ENCODE measurements around the gene EPC1. TPM values are rescaled to one million over a fixed set of nuclear protein-coding genes. Genes with fewer than 3 reads are reported as not detected.

The EPC1 gene
- total RNA-seq, 1 experiment from 2014 or later, result 36.6 TPM

DNA sequence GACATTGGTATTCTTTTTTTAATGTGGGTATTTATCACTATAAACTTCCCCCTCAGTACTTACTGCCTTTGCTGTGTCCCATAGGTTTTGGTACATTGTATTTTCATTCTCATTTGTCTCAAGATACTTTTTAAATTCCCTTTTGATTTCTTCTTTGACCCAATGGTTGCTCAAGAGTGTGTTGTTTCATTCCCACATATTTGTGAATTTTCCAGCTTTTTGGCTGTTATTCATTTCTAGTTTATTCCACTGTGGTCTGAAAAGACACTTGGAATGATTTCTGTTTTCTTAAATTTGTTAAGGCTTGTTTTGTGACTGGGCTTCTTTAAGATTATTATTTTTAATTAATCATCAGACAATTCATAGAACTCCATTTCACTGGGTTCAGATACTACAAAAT lies 105.0 kb downstream of the EPC1 start:
- intact Hi-C loops (cut with micrococcal nuclease; ENCODE audit: unreplicated experiment), result no loop called here
- Mint-ChIP-seq H3K36me3 (ENCODE audit: insufficient read depth, unreplicated experiment) (no peaks in the 10 kb centered on the region), H3K4me3 (ENCODE audit: unreplicated experiment) (no peak overlapping the region), H3K27ac (ENCODE audit: unreplicated experiment) (no peak overlapping the region), H3K9me3 (ENCODE audit: unreplicated experiment) (no peaks in the 10 kb centered on the region), H3K27me3 (ENCODE audit: insufficient read depth, unreplicated experiment) (no peaks in the 10 kb centered on the region), H3K4me1 (ENCODE audit: low read depth, unreplicated experiment) (peaks cover 29% of the 10 kb centered on the region)
- H3K36me3 ChIP-seq (ENCODE audit: control insufficient read depth, insufficient read depth, low read length), result no peaks in the 10 kb centered on the region
- H3K27me3 ChIP-seq (replicated peaks; ENCODE audit: control insufficient read depth, insufficient read depth, low read length), result no peaks in the 10 kb centered on the region
- no TSS peak for BruUV-seq (replicated peaks)
- POLR2A ChIA-PET, result no interaction called here
- CTCF ChIA-PET, result no interaction called here
- no peak for DNase-seq
- TF ChIP-seq, protein P1, sequence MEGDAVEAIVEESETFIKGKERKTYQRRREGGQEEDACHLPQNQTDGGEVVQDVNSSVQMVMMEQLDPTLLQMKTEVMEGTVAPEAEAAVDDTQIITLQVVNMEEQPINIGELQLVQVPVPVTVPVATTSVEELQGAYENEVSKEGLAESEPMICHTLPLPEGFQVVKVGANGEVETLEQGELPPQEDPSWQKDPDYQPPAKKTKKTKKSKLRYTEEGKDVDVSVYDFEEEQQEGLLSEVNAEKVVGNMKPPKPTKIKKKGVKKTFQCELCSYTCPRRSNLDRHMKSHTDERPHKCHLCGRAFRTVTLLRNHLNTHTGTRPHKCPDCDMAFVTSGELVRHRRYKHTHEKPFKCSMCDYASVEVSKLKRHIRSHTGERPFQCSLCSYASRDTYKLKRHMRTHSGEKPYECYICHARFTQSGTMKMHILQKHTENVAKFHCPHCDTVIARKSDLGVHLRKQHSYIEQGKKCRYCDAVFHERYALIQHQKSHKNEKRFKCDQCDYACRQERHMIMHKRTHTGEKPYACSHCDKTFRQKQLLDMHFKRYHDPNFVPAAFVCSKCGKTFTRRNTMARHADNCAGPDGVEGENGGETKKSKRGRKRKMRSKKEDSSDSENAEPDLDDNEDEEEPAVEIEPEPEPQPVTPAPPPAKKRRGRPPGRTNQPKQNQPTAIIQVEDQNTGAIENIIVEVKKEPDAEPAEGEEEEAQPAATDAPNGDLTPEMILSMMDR (IDR thresholded peaks at IDR 0.05; ENCODE audit: insufficient read depth in 1 of 2, low read depth in 1 of 2, low read length in 1 of 2, severe bottlenecking in 1 of 2, unreplicated experiment in 1 of 2), result no peak
- H3K9me3 ChIP-seq, result no peaks in the 10 kb centered on the region
- peaks cover 30% of the 10 kb centered on the region for H3K4me1 ChIP-seq
- H3K4me3 ChIP-seq (ENCODE audit: low read depth, low read length), result no peak overlapping the region

DNA sequence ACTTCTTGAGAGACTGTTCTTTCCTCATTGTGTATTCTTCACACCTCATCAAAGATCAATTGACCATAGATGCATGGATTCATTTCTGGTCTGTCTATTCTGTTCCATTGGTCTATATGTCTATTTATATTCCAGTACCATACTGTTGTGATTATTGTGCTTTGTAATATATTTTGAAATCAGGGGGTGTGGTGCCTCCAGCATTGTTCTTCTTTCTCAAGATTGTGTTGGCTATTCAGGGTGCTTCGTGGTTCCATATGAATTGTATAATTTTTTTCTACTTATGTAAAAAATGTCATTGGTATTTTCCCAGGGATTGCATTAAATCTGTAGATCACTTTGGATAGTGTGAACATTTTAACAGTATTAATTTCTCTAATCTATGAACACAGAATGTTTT lies 106.5 kb downstream of the EPC1 start:
- intact Hi-C loops (cut with micrococcal nuclease; ENCODE audit: unreplicated experiment), result no loop called here
- H3K36me3 ChIP-seq (ENCODE audit: control insufficient read depth, insufficient read depth, low read length), result no peaks in the 10 kb centered on the region
- no peak for DNase-seq
- H3K4me3 Mint-ChIP-seq (ENCODE audit: unreplicated experiment), result no peak overlapping the region
- H3K27me3 ChIP-seq (replicated peaks; ENCODE audit: control insufficient read depth, insufficient read depth, low read length), result no peaks in the 10 kb centered on the region
- ChIA-PET POLR2A (no interaction called here), CTCF (no interaction called here)
- TF ChIP-seq, protein P1 (IDR thresholded peaks at IDR 0.05; ENCODE audit: insufficient read depth in 1 of 2, low read depth in 1 of 2, low read length in 1 of 2, severe bottlenecking in 1 of 2, unreplicated experiment in 1 of 2), result no peak
- no peaks in the 10 kb centered on the region for H3K9me3 ChIP-seq
- BruUV-seq (replicated peaks), result no TSS peak
- H3K36me3 Mint-ChIP-seq (ENCODE audit: insufficient read depth, unreplicated experiment), result no peaks in the 10 kb centered on the region
- H3K27ac Mint-ChIP-seq (ENCODE audit: unreplicated experiment), result no peak overlapping the region
- H3K27me3 Mint-ChIP-seq (ENCODE audit: insufficient read depth, unreplicated experiment), result no peaks in the 10 kb centered on the region
- peaks cover 22% of the 10 kb centered on the region for H3K4me1 Mint-ChIP-seq (ENCODE audit: low read depth, unreplicated experiment)
- no peaks in the 10 kb centered on the region for H3K9me3 Mint-ChIP-seq (ENCODE audit: unreplicated experiment)
- H3K4me3 ChIP-seq (ENCODE audit: low read depth, low read length), result no peak overlapping the region
- H3K4me1 ChIP-seq, result peaks cover 19% of the 10 kb centered on the region

DNA sequence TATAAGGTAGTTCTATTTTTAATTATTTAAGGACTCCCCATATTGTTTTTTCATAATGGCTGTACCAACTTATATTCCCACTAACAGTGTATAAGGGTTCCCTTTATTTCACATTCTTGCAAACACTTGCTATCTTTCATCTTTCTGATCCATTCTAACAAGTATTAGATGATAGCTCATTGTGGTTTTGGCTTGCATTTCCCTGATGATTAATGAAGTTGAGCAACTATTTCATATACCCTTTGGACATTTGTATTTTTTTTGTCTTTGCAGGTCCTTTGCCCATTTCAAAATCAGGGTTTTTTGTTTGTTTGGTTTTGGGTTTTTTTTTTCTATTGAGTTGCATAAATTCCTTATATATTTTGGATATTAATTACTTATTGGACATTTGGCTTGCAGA lies 107.2 kb downstream of the EPC1 start:
- H3K4me1 ChIP-seq, result peaks cover 15% of the 10 kb centered on the region
- no peaks in the 10 kb centered on the region for H3K27me3 ChIP-seq (replicated peaks; ENCODE audit: control insufficient read depth, insufficient read depth, low read length)
- peaks cover 18% of the 10 kb centered on the region for H3K4me1 Mint-ChIP-seq (ENCODE audit: low read depth, unreplicated experiment)
- DNase-seq, result no peak
- CTCF ChIA-PET, result no interaction called here
- no peaks in the 10 kb centered on the region for H3K36me3 ChIP-seq (ENCODE audit: control insufficient read depth, insufficient read depth, low read length)
- BruUV-seq (replicated peaks), result no TSS peak
- H3K9me3 ChIP-seq, result 0 out of 2 replicates have a peak, but pooled peaks cover 1% of the 10 kb centered on the region
- no peaks in the 10 kb centered on the region for H3K27me3 Mint-ChIP-seq (ENCODE audit: insufficient read depth, unreplicated experiment)
- H3K9me3 Mint-ChIP-seq (ENCODE audit: unreplicated experiment), result peaks cover 7% of the 10 kb centered on the region
- TF ChIP-seq, protein P1 (IDR thresholded peaks at IDR 0.05; ENCODE audit: insufficient read depth in 1 of 2, low read depth in 1 of 2, low read length in 1 of 2, severe bottlenecking in 1 of 2, unreplicated experiment in 1 of 2), result no peak
- H3K36me3 Mint-ChIP-seq (ENCODE audit: insufficient read depth, unreplicated experiment), result no peaks in the 10 kb centered on the region
- intact Hi-C loops (cut with micrococcal nuclease; ENCODE audit: unreplicated experiment), result no loop called here
- H3K4me3 Mint-ChIP-seq (ENCODE audit: unreplicated experiment), result no peak overlapping the region
- H3K4me3 ChIP-seq (ENCODE audit: low read depth, low read length), result no peak overlapping the region
- POLR2A ChIA-PET, result no interaction called here
- no peak overlapping the region for H3K27ac Mint-ChIP-seq (ENCODE audit: unreplicated experiment)
